NCI-H2107 treated with DMSO at 0.1 percent for 48 hours (cell line): ENCODE data around the gene RNF175.
"Not testable (repeated sequence)": the region's sequence is repeated elsewhere in the genome, so short reads cannot be mapped to it uniquely, and the experiment has no call there.

Experiments used
- DNase-seq: peaks from one replicate; lab custom pipeline; 2025; ENCODE audit not compliant: unreplicated experiment; lab: John Stamatoyannopoulos, UW

Gene RNF175

DNA sequence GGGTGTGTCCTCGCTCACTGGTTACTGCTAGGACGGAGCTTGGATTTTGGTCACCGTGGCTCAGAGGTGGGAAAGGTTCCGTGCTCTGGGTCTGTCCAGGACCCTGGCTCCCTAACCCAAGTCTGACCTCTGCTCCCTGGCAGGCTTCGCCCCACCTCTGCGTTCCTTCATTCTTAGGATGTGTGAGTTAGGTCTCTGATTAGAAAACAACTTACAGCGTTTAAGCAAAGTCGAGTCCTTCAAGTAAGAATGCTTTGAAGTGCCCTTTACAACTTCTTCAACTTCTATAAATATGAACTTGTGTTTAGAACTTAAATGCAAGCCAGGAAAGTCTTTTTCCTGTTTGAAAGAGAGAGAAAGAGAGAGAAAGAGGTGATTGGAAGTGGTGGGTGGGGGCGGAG, 74.9 kb downstream of the RNF175 start:
- no peak for DNase-seq

- DNase-seq = no peak
These were observed 75.4 kb downstream of the RNF175 start, which contains the start of gene TLR2 for GRCh38 chr4:153684182-153684970. TSS of gene TLR2 (plus strand) at chr4:153684280. CDS start at chr4:153702908, 18,628 bp downstream.

- DNase-seq = no peak
These were observed 76.1 kb downstream of the RNF175 start for GRCh38 chr4:153683763-153684181.

- no peak for DNase-seq
These were observed 80.3 kb downstream of the RNF175 start for GRCh38 chr4:153679486-153679885.

- DNase-seq = no peak
These were observed 82.8 kb downstream of the RNF175 start for GRCh38 chr4:153676984-153677383.

GRCh38 chr4:153676486-153676885, 83.3 kb downstream of the RNF175 start:
- DNase-seq = no peak

DNA sequence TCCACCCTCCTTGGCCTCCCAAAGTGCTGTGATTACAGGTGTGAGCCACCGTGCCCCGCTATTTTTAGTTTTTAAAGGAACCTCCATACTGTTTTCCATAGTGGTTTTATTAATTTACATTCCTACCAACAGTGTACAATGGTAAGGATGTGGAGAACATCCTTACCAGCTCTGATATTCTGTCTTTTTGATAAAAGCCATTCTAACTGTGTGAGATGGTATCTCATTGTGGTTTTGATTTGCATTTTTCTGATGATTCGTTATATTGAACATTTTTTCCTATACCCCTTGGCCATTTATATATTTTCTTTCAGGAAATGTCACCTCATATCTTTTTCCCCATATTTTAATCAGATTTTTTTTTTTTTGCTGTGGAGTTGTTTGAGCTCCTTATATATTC, 90.0 kb downstream of the RNF175 start:
- DNase-seq = no peak

DNA sequence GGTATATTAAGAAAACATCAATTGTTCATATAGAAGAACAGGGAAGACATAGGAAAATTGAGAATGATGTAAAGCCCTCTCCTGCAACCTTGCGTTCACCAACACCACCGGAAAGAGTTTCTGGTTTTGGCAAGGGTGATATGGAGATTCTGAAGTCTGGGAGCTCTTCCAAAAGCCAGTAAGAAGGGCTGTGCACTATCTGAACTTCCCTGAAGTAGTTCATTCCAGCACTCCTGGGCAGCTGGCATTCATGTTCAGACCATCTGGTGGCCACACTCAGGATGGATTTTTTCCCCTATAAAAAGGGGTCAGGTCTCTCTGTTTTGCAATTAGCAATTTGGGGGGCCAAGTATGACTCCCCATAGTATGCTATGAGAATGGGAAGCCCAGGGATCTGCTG, 91.2 kb downstream of the RNF175 start:
- DNase-seq = no peak

DNA sequence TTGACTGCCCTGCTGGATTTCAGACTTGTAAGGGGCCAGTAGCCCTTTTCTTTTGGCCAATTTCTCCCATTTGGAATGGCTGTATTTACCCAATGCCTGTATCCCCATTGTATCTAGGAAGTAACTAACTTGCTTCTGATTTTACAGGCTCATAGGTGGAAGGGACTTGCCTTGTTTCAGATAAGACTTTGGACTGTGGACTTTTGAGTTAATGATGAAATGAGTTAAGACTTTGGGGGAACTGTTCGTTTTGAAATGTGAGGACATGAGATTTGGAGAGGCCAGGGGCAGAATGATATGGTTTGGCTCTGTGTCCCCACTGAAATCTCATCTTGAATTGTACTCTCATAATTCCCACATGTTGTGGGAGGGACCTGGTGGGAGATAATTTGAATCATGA, 93.3 kb downstream of the RNF175 start:
- DNase-seq = not testable (repeated sequence)

- DNase-seq = no peak
These were observed 96.2 kb downstream of the RNF175 start for GRCh38 chr4:153663667-153664066.

- DNase-seq = no peak
These were observed 97.9 kb downstream of the RNF175 start for GRCh38 chr4:153661908-153662307.

DNA sequence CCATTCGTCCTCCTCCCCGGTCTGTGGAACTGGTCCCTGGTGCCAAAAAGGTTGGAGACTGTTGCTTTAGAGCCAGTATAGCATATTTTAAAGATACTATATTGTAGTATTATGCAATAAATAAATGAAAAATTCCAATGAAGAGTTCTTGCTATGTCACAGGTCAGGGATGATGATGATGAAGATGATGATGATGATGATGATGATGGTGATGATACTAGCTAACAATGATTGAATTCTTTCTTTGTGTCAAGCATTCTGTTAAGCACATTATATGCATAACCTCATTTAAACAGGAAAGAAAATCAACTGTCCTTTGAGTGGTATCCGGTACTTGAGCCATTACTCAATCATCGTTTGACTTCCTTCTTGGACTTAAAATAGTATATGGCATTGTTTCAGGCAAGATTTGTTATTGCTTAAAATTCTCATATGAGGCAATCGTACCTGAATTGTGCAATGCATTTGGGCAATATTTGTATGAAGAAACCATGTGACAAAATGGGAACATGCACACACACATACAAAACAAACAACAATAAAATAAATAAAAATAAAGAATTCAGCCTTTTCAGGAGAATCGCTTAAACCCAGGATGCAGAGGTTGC, 98.5 kb downstream of the RNF175 start:
- no peak for DNase-seq
